Hepatic stellate cell (primary cell): ENCODE data around the gene DTNBP1.
"Not testable (repeated sequence)": the region's sequence is repeated elsewhere in the genome, so short reads cannot be mapped to it uniquely, and the experiment has no call there.

Source experiments
- DNase-seq: peaks from one replicate; pipeline ENCODE4 v3.0.0; 2011; ENCODE audit warnings: low spot score

The DTNBP1 gene

GRCh38 chr6:15666896-15667295 is 4.1 kb upstream of the DTNBP1 start:
- DNase-seq: not testable (repeated sequence)

GRCh38 chr6:15665237-15665636 is 2.4 kb upstream of the DTNBP1 start:
- no peak for DNase-seq

- no peak for DNase-seq
These were observed 473 bp upstream of the DTNBP1 start for GRCh38 chr6:15663130-15663871.

GRCh38 chr6:15661853-15662325 is 939 bp downstream of the DTNBP1 start:
- no peak for DNase-seq

- no peak for DNase-seq
These were observed 3.6 kb downstream of the DTNBP1 start for GRCh38 chr6:15659181-15659580.

GRCh38 chr6:15658181-15658744 is 4.6 kb downstream of the DTNBP1 start:
- DNase-seq: no peak

GRCh38 chr6:15657290-15657689 is 5.5 kb downstream of the DTNBP1 start:
- DNase-seq: no peak

- DNase-seq: no peak
These were observed 6.7 kb downstream of the DTNBP1 start for GRCh38 chr6:15656145-15656544.

- DNase-seq: no peak
These were observed 8.6 kb downstream of the DTNBP1 start for GRCh38 chr6:15654250-15654649.

GRCh38 chr6:15653581-15653980 is 9.2 kb downstream of the DTNBP1 start:
- no peak for DNase-seq

GRCh38 chr6:15650004-15650559 is 12.7 kb downstream of the DTNBP1 start:
- DNase-seq: not testable (repeated sequence)

GRCh38 chr6:15644904-15645303 is 17.9 kb downstream of the DTNBP1 start:
- no peak for DNase-seq

GRCh38 chr6:15643542-15643941 is 19.3 kb downstream of the DTNBP1 start:
- no peak for DNase-seq

- no peak for DNase-seq
These were observed 20.6 kb downstream of the DTNBP1 start for GRCh38 chr6:15642276-15642675.

GRCh38 chr6:15638373-15638772 is 24.5 kb downstream of the DTNBP1 start:
- no peak for DNase-seq

GRCh38 chr6:15631432-15631831 is 31.4 kb downstream of the DTNBP1 start:
- DNase-seq: no peak

GRCh38 chr6:15630202-15630601 is 32.6 kb downstream of the DTNBP1 start:
- DNase-seq: no peak

GRCh38 chr6:15629487-15629886 is 33.3 kb downstream of the DTNBP1 start:
- DNase-seq: no peak

- peak; percentile 23 for DNase-seq
These were observed 34.2 kb downstream of the DTNBP1 start for GRCh38 chr6:15628499-15629131.

- no peak for DNase-seq
These were observed 35.0 kb downstream of the DTNBP1 start for GRCh38 chr6:15627821-15628220.

GRCh38 chr6:15626878-15627674 is 35.8 kb downstream of the DTNBP1 start:
- no peak for DNase-seq

- no peak for DNase-seq
These were observed 36.7 kb downstream of the DTNBP1 start for GRCh38 chr6:15626160-15626559.
